Immature natural killer cell (primary cell): ENCODE data around the gene GATAD2A. TPM values are rescaled to one million over a fixed set of nuclear protein-coding genes. Genes with fewer than 3 reads are reported as not detected.

Source experiments
- DNase-seq, 3 donors: peaks; one replicate each; pipeline ENCODE4 v3.0.0; 2022; ENCODE audit warnings: mixed read lengths in 1 of 3
- H3K27ac Mint-ChIP-seq, 6 donors: one replicate each; pipeline ENCODE4 v1.8.0; 2020; ENCODE audit warnings: mixed read lengths in 6 of 6, mild to moderate bottlenecking in 5 of 6, inconsistent platforms in 4 of 6, moderate library complexity in 3 of 6
- H3K27me3 Mint-ChIP-seq, 3 donors: one replicate each; pipeline ENCODE4 v1.8.0; 2020 to 2021; ENCODE audit warnings: low read depth in 3 of 3, mild to moderate bottlenecking in 3 of 3, mixed read lengths in 3 of 3, moderate library complexity in 3 of 3, inconsistent platforms in 1 of 3
- H3K36me3 Mint-ChIP-seq, 3 donors: one replicate each; pipeline ENCODE4 v1.8.0; 2020; ENCODE audit warnings: mixed read lengths in 3 of 3, inconsistent platforms in 2 of 3, mild to moderate bottlenecking in 2 of 3
- H3K4me1 Mint-ChIP-seq, 2 donors: one replicate each; pipeline ENCODE4 v1.8.0; 2020; ENCODE audit warnings: inconsistent platforms in 2 of 2, mild to moderate bottlenecking in 2 of 2, mixed read lengths in 2 of 2, moderate library complexity in 1 of 2
- H3K4me3 Mint-ChIP-seq, 5 donors: one replicate each; pipeline ENCODE4 v1.8.0; 2020; ENCODE audit warnings: mild to moderate bottlenecking in 5 of 5, mixed read lengths in 5 of 5, inconsistent platforms in 3 of 5, moderate library complexity in 3 of 5
- H3K9me3 Mint-ChIP-seq, 6 donors: one replicate each; pipeline ENCODE4 v1.8.0; 2020; ENCODE audit warnings: mild to moderate bottlenecking in 6 of 6, mixed read lengths in 6 of 6, inconsistent platforms in 4 of 6, moderate library complexity in 3 of 6
- polyA plus RNA-seq, 3 donors: library from polyadenylated mRNA; unstranded; fragments of 300-500 nt; fragmentation: Illumina TruSeq; gene quantifications; one replicate each; pipeline ENCODE4 v1.2.3, GENCODE V29; 2021

Gene GATAD2A
- polyA plus RNA-seq, 3 donors from 2014 or later: 8.8 to 48.5 (median 21.0) TPM

DNA sequence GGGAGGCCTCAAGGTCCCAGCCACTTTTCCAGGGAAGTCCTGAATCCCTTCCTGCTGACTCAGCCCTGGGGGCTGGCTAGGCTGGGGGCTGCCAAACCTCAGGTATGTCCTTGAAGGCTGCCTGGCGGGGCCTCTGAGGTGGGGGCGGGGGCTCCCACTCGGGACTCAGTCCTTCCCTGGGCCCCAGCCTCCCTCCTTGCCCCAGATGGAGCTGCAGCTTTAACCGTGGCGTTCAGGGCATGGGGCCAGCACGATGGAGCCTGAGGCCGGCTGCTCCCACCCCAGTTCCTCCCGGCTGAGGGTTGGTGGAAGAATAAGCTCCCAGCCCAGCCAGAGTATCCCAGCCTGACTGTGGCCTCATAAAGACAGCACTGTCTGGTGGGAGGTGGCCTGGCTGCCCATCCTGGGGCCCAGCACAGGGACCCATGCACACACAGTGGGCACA, 145.0 kb downstream of the GATAD2A start:
- Mint-ChIP-seq H3K9me3 (no peaks in the 10 kb centered on the region), H3K4me1 (no peaks in the 10 kb centered on the region), H3K36me3 (no peaks in the 10 kb centered on the region), H3K4me3 (no peak overlapping the region), H3K27me3 (peaks cover 0 to 6% (median 0%) of the 10 kb centered on the region in 3 donors), H3K27ac (no peak overlapping the region)
- DNase-seq: no peak

DNA sequence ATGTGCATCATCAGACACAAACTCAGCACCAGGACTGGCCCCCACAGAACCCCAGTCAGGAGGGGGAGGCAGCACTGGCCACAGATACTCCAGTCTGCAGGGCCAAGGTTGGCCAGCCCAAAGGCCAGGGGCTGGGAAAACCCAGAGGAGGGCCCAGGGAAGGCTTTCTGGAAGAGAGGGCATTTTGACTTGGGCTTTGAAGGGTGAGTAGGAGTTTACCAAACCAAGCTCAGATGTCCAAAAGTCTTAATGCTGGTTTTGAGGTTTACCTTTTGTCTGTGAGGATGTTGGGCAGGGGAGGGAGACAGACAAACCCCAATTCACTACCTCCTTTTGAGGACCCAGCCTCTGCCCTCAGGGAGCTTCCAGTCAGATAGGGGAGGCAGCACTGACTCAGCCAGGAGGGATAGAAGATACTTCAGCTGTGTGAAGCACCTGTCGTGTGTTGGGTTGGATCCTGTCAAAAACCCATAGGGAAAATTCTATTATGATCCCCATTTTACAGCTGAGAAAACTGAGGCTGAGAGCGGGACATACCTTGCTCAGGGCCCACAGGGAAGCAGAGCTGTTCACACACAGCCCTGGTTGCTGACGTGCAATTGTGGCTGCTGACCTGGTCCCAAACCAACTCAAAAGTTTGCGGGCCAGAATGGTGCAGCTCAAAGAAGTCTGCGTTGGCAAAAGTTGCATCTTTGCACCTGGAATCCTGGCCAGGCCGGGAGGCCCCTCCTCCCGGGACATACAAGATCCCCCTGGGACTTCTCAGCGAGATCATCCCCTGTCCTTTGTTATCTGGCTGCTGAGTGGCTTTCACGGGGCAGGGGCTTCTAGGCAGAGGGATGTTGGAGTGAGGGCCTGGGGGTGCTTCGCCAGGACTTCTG, 145.7 kb downstream of the GATAD2A start:
- peaks cover 0 to 6% (median 0%) of the 10 kb centered on the region in 3 donors for H3K27me3 Mint-ChIP-seq
- H3K4me3 Mint-ChIP-seq: no peak overlapping the region
- no peak for DNase-seq
- no peaks in the 10 kb centered on the region for H3K4me1 Mint-ChIP-seq
- no peaks in the 10 kb centered on the region for H3K9me3 Mint-ChIP-seq
- no peaks in the 10 kb centered on the region for H3K36me3 Mint-ChIP-seq
- H3K27ac Mint-ChIP-seq: no peak overlapping the region

DNA sequence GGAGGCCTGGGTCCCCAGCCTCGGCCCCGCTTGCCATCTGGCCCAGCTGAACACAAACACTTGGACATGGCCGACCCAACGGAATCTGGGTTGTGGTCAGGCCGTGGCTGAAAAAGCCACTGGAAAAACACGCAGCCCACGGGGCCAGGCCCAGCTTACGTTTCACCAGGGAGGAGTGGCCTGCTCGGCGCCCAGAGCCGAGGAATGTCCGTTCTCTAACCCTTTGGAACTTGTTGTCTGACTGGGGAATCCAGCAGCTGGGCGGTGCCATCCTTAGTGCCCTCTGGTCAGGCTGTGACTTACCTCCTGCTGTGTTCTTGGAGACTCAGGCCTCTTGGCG, 146.3 kb downstream of the GATAD2A start:
- Mint-ChIP-seq H3K27me3 (peaks cover 0 to 6% (median 0%) of the 10 kb centered on the region in 3 donors), H3K36me3 (no peaks in the 10 kb centered on the region), H3K4me3 (no peak overlapping the region), H3K4me1 (no peaks in the 10 kb centered on the region), H3K9me3 (no peaks in the 10 kb centered on the region), H3K27ac (no peak overlapping the region)
- DNase-seq: no peak

DNA sequence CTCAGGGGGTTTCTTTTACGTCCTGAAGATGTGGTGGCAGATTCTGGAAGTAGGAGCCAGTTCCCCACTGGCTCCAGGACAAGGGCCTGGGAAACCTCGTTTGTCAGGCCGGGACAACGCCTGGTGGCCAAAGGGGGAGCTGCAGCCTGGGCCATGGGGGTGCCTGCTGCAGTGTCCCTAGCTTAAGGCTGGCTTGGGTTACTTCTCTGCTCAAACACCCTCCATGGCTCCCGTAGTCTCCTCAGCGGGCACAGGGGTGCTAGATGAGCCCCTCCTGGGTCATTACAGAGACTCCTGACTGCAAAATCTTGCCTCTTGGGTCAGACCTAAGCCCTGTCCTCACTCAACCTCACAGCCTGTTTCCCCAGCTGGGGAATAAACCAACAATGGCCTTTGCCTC, 147.3 kb downstream of the GATAD2A start:
- H3K9me3 Mint-ChIP-seq: no peaks in the 10 kb centered on the region
- peaks cover 0 to 3% (median 1%) of the 10 kb centered on the region in 3 donors for H3K27me3 Mint-ChIP-seq
- no peaks in the 10 kb centered on the region for H3K36me3 Mint-ChIP-seq
- H3K4me1 Mint-ChIP-seq: no peaks in the 10 kb centered on the region
- no peak overlapping the region for H3K4me3 Mint-ChIP-seq
- no peak overlapping the region for H3K27ac Mint-ChIP-seq
- no peak for DNase-seq

DNA sequence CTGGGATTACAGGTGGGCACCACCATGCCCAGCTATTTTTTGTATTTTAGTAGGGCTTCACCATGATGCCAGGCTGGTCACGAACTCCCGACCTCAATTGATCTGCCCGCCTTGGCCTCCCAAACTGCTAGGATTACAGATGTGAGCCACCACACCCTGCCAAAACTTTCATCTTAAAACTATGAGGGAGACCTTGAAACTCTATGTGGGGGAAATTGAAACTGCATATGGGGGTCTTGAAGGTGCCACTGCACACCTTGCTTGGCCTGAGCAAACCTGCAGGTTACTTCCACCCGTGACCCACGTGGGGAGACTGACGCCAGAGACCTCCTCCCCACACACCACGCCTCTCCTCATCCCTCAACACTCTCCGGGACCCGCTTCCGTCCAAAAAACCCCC, 148.2 kb downstream of the GATAD2A start:
- H3K4me3 Mint-ChIP-seq: no peak overlapping the region
- no peaks in the 10 kb centered on the region for H3K4me1 Mint-ChIP-seq
- peaks cover 0 to 3% (median 1%) of the 10 kb centered on the region in 3 donors for H3K27me3 Mint-ChIP-seq
- H3K9me3 Mint-ChIP-seq: no peaks in the 10 kb centered on the region
- no peak for DNase-seq
- H3K27ac Mint-ChIP-seq: no peak overlapping the region
- no peaks in the 10 kb centered on the region for H3K36me3 Mint-ChIP-seq

DNA sequence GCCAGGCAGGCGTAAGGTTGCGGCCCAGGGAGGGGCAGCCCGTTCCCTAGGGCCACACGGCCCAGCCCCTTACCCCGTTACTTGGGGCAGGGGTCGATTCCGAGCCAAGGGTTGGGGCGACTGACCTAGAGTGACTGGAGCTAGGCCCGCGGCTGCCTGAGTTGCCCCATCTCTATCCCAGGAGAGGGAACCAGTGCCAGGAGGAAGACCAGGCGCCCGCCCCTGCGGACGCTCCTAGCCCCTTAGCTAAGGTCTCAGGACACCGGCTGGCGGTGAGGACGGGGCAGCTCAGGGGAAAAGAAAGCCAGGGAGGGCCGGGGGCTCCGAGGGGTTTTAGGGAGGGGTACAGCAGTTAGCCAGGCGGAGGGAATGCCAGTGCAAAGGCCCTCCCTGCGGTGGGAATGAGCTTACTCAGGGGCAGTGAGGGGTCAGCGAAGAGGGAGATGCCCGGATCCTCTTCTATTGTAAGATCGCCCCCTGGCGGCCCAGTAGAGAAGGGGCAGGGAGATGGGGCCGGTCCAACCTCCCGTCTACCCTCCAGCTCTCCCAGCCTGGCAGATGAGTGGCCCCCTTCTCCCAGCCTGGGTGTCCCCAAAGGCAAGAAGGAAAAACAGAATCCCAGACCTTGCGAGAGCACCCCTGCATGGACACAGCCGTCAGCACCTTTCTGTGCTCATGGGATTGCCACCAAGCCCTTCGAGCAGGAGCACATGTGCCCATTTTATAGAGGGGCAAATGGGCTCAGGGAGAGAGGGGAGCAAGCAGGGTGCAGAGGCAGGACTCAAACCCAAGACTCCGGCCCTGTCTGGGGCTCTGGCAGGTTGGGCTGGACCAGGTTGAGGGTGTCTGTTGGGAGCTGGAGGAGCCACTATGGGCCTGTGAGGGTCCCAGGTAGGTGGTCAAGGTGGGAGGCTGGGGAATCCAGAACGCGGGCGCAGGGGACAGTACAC, 148.9 kb downstream of the GATAD2A start:
- Mint-ChIP-seq H3K27ac (no peak overlapping the region), H3K27me3 (peaks cover 0 to 3% (median 1%) of the 10 kb centered on the region in 3 donors), H3K4me3 (no peak overlapping the region)

DNA sequence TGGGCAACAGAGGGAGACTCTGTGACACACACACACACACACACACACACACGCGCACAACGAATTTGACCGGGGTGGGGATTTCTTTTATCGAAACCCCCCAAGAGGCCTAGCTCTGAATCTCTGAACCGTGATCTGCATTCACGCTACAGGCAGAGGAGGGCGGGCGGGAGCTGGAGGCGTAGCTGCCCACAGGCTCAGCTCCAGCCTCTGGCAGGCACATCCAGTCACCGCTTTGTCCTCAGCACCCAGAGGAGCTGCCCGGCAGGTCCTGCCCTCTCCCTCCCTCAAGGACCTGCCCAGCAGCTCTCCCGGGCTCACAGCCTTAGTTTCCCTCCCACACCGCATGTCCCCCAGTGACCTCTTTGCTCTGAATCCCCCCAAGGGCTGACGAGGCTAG, 152.6 kb downstream of the GATAD2A start:
- H3K27ac Mint-ChIP-seq: no peak overlapping the region
- peaks cover 0 to 3% (median 0%) of the 10 kb centered on the region in 3 donors for H3K27me3 Mint-ChIP-seq
- H3K36me3 Mint-ChIP-seq: no peaks in the 10 kb centered on the region
- no peaks in the 10 kb centered on the region for H3K9me3 Mint-ChIP-seq
- no peak overlapping the region for H3K4me3 Mint-ChIP-seq
- no peaks in the 10 kb centered on the region for H3K4me1 Mint-ChIP-seq
- no peak for DNase-seq

More for the DNA sequence above, 148.9 kb downstream of the GATAD2A start:
- Mint-ChIP-seq H3K36me3 (no peaks in the 10 kb centered on the region), H3K4me1 (no peaks in the 10 kb centered on the region), H3K9me3 (no peaks in the 10 kb centered on the region)
- DNase-seq: peak; percentile 41 to 50 (median 41)

Other genes with a start within 250 kb of the GATAD2A start
- under 1 TPM in 2 of 3 donors, not detected in 1; 0.35 to 0.82 TPM for gene MEF2B, start 235.4 kb upstream of the GATAD2A start, polyA plus RNA-seq
- gene BORCS8, start 213.5 kb upstream of the GATAD2A start, polyA plus RNA-seq: 10 to 100 TPM; 20.3 to 29.6 (median 26.9) TPM
- 100 to 1,000 TPM in 1 of 3 donors, 10 to 100 TPM in 2; 93.2 to 105 (median 93.4) TPM for gene RFXANK, start 213.4 kb upstream of the GATAD2A start, polyA plus RNA-seq
- gene NR2C2AP, start 202.3 kb upstream of the GATAD2A start, polyA plus RNA-seq: 10 to 100 TPM; 15.4 to 27.2 (median 26.8) TPM
- not detected for gene NCAN, start 193.7 kb upstream of the GATAD2A start, polyA plus RNA-seq
- not detected for gene TM6SF2, start 132.4 kb upstream of the GATAD2A start, polyA plus RNA-seq
- gene SUGP1, start 85.2 kb upstream of the GATAD2A start, polyA plus RNA-seq: 10 to 100 TPM; 25.4 to 47.1 (median 27.7) TPM
- 10 to 100 TPM in 2 of 3 donors, 1 to 10 TPM in 1; 8.5 to 25.5 (median 21.0) TPM for gene MAU2, start 84.8 kb upstream of the GATAD2A start, polyA plus RNA-seq
- gene TSSK6, start 109.9 kb downstream of the GATAD2A start, polyA plus RNA-seq: under 1 TPM in 2 of 3 donors, not detected in 1; 0.66 to 0.96 TPM
- 100 to 1,000 TPM; 242 to 566 (median 301) TPM for gene NDUFA13, start 110.5 kb downstream of the GATAD2A start, polyA plus RNA-seq
- under 1 TPM in 1 of 3 donors, not detected in 2; 0.21 TPM for gene YJEFN3, start 123.2 kb downstream of the GATAD2A start, polyA plus RNA-seq
- gene CILP2, start 132.6 kb downstream of the GATAD2A start, polyA plus RNA-seq: not detected
- under 1 TPM in 2 of 3 donors, not detected in 1; 0.57 to 0.82 TPM for gene PBX4, start 213.0 kb downstream of the GATAD2A start, polyA plus RNA-seq
- 1 to 10 TPM; 3.8 to 5.9 (median 4.6) TPM for gene LPAR2, start 222.5 kb downstream of the GATAD2A start, polyA plus RNA-seq
- gene GMIP, start 238.0 kb downstream of the GATAD2A start, polyA plus RNA-seq: 10 to 100 TPM; 38.9 to 84.4 (median 40.0) TPM